Suprapubic skin (tissue), 4 donors: ENCODE results near the gene GRK7.

ENCODE experiments used
- POLR2A ChIP-seq, 2 donors: fragments of 450-650 bp; IDR thresholded peaks; one replicate each; pipeline ENCODE4 v1.6.1; 2017; ENCODE audit warnings: antibody characterized with exemption in 2 of 2, mild to moderate bottlenecking in 2 of 2, moderate library complexity in 2 of 2
- POLR2AphosphoS5 ChIP-seq, 3 donors: sonication (generic); formaldehyde crosslinking; IDR thresholded peaks; one replicate each; pipeline ENCODE4 v1.6.1; 2017; ENCODE audit warnings: antibody characterized with exemption in 3 of 3
- TF ChIP-seq, protein P1 (sequence below), 2 donors: fragments of 200-600 bp in 1 of 2; fragments of 450-650 bp in 1 of 2; sonication (generic) in 1 of 2; IDR thresholded peaks; one replicate each; pipeline ENCODE4 v1.5.1; 2016 to 2019; ENCODE audit warnings: antibody characterized with exemption in 2 of 2, mild to moderate bottlenecking in 1 of 2, moderate library complexity in 1 of 2

DNA sequence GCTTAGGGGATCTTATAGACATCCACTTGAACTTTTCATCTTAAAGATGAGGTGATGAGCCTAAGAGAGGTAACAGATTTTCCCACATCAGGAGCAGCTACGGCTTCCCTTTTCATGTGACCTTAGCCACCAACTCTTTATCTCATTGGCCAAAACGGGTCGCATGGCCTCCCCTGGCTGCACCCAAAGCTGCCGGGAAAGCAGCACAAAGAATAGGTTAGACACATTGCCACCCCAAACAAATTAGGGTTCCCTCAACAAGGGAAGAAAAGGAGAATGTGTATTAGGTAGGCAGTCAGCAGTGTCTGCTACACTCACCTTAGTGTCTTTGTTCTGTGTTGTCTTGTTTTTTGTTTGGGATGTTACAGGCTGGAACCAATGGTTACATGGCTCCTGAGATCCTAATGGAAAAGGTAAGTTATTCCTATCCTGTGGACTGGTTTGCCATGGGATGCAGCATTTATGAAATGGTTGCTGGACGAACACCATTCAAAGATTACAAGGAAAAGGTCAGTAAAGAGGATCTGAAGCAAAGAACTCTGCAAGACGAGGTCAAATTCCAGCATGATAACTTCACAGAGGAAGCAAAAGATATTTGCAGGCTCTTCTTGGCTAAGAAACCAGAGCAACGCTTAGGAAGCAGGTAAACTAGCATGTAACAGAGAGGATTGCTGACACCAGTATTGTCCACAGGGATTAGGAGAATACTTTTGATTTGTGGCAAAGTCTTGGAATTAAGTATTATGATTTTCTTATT lies 44.2 kb downstream of the GRK7 start:
- TF ChIP-seq POLR2A (IDR thresholded peaks at IDR 0.05) = no peak
- TF ChIP-seq, protein P1, sequence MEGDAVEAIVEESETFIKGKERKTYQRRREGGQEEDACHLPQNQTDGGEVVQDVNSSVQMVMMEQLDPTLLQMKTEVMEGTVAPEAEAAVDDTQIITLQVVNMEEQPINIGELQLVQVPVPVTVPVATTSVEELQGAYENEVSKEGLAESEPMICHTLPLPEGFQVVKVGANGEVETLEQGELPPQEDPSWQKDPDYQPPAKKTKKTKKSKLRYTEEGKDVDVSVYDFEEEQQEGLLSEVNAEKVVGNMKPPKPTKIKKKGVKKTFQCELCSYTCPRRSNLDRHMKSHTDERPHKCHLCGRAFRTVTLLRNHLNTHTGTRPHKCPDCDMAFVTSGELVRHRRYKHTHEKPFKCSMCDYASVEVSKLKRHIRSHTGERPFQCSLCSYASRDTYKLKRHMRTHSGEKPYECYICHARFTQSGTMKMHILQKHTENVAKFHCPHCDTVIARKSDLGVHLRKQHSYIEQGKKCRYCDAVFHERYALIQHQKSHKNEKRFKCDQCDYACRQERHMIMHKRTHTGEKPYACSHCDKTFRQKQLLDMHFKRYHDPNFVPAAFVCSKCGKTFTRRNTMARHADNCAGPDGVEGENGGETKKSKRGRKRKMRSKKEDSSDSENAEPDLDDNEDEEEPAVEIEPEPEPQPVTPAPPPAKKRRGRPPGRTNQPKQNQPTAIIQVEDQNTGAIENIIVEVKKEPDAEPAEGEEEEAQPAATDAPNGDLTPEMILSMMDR (IDR thresholded peaks at IDR 0.05) = no peak
- TF ChIP-seq POLR2AphosphoS5 (IDR thresholded peaks at IDR 0.05) = no peak
